NCI-H748 (cell line): ENCODE measurements around the gene CDKN1B.

ENCODE experiments used
- DNase-seq: peaks from one replicate; lab custom pipeline; 2025; ENCODE audit not compliant: unreplicated experiment; lab: John Stamatoyannopoulos, UW

CDKN1B gene

DNA sequence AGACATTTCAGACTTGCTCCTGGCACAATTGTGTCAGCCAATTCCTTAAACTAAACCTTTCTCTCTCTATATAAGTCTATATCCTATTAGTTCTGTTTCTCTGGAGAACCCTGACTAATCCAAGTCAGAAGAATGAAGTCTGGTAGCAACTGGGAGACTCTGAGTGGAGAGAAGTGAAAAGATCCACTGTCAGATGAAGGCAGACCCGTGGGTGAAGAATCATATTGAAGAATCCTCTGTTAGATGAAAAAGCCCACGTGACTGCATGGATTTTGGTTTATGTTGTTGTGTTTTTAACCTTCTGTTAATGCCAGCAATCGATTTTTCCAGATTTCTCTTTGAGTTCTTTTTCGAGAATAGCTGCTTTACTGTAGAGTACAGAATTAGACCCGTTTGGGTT lies 38.8 kb downstream of the CDKN1B start:
- no peak for DNase-seq

DNA sequence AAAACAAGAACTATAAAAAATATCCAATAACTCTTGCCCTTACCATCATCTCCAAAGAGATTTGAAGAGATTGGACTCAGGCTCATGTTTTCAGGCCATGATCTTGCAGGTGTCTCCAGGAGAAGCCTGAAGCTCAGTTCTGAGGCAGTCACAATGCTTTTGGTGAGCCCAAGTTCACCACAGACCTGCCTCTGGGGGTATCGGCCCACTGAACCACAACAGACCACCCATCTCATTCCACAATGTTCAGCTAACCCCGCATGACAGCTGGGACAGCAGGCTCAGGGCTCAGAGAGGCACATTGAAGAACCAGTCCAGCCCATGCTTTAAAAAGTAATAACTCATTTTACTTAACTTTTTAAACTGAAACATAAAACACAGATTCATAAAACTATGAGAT lies 40.0 kb downstream of the CDKN1B start:
- DNase-seq, result no peak

DNA sequence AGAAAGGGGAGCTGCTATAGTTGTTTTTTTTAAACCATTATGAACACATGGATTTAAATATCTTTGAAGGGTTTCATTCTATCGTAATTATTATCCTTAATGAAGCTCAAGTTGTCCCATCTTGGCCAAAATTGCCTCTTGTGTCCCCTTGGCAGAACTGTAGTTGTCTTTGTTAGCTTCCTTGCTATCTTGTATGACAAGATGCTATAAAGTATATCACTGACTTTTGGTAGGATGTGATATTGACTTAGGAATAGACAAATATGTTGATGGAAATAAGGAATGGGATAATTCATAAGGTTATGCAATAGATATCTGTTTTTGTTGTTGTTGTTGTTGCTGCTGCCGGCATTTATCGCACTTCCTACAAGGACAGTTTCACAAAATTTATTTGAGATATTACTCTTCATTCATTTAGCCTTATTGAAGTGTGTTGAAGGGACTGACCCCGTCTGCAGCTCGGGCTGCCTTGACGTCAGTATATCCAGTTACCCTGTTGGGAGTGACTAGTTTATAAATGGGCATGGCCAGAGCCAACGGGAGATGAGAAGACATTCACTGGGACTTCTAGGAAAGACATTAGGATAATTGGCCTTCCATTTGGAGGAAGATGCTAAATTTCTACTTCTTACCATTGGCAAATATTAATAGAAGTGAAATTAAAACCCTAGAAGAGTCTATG lies 42.2 kb downstream of the CDKN1B start:
- no peak for DNase-seq

DNA sequence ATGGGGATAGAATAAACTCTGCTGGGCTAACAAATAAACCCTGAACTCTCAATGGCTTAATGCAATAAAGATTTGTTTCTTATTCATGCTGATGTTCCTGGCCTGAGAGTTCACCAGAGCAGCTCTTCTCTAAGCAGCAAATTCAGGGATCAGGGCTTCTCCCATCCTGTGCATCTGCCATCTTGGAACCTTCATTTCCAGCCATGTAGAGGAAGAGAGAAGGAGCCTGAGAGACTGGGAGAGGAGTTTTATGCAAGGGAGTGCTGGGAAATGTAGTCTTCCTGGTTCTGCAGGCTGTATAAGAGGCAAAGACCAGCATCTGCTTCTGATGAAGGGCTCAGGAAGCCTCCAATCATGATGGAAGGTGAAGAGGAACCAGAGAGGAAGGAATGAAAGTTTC lies 47.7 kb downstream of the CDKN1B start:
- no peak for DNase-seq

DNA sequence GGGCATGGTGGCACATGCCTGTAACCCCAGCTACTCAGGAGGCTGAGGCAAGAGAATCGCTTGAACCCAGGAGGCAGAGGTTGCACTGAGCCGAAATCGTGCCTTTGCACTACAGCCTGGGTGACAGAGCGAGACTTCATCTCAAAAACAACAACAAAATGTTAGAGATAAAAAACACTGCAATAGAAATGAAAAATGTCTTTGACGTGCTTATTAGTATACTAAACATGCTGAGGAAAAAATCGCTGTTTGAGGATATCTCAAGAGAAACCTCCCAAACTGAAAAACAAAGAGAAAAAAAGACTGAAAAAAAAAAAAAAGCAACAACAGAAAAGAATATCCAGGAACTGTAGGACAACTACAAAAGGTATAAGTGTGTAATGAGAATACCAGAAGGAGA lies 53.1 kb downstream of the CDKN1B start:
- no peak for DNase-seq
